Fibroblast of villous mesenchyme (primary cell): Measurements from ENCODE around the gene AKAP10. TPM values are rescaled to one million over a fixed set of nuclear protein-coding genes. Genes with fewer than 3 reads are reported as not detected.

Experiments used
- DNase-seq: peaks from one replicate; pipeline ENCODE4 v3.0.0-alpha.2; 2010; ENCODE audit warnings: low read depth
- H3K4me3 ChIP-seq: 2 replicates; pipeline ENCODE4 v1.5.1; 2011; ENCODE audit warnings: low read depth, mild to moderate bottlenecking, low read length
- total RNA-seq: library from RNA; depleted of rRNA; stranded (reverse); fragments of >200 nt; gene quantifications from 2 replicates; pipeline ENCODE4 v1.2.3, GENCODE V29; 2012
- TF ChIP-seq, protein P1 (sequence below): IDR thresholded peaks from 2 replicates; pipeline ENCODE4 v1.5.1; 2012; ENCODE audit warnings: low read depth, mild to moderate bottlenecking, low read length; ENCODE audit not compliant: insufficient read depth

Gene AKAP10
- total RNA-seq, 1 donor: 32.8 TPM

GRCh38 chr17:19877364-19877945 lies 100.2 kb downstream of the AKAP10 start:
- TF ChIP-seq, protein P1, sequence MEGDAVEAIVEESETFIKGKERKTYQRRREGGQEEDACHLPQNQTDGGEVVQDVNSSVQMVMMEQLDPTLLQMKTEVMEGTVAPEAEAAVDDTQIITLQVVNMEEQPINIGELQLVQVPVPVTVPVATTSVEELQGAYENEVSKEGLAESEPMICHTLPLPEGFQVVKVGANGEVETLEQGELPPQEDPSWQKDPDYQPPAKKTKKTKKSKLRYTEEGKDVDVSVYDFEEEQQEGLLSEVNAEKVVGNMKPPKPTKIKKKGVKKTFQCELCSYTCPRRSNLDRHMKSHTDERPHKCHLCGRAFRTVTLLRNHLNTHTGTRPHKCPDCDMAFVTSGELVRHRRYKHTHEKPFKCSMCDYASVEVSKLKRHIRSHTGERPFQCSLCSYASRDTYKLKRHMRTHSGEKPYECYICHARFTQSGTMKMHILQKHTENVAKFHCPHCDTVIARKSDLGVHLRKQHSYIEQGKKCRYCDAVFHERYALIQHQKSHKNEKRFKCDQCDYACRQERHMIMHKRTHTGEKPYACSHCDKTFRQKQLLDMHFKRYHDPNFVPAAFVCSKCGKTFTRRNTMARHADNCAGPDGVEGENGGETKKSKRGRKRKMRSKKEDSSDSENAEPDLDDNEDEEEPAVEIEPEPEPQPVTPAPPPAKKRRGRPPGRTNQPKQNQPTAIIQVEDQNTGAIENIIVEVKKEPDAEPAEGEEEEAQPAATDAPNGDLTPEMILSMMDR: no peak
- no peak overlapping the region for H3K4me3 ChIP-seq
- DNase-seq: no peak

GRCh38 chr17:19876529-19877161 lies 101.0 kb downstream of the AKAP10 start:
- TF ChIP-seq, protein P1: no peak
- H3K4me3 ChIP-seq: no peak overlapping the region
- no peak for DNase-seq

DNA sequence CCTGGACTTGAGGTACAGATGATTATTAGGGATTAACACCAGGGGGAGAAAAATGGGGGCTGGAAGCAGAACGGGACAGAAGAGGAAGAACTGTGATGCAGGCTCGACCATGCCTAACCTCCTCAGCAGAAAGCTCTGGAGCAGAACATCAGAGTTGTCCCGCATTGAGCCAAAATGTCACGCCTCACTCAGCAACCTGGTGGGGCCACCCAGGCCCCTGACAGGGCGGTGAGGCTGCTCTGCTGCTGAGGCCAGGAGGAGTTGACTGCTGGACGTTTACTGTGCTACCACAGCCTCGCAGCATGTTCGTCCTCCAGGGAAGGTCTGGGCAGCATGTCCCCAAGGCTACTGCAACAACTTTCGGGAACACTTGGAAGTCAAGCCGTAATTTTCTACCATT lies 103.4 kb downstream of the AKAP10 start:
- TF ChIP-seq, protein P1: no peak
- H3K4me3 ChIP-seq: no peak overlapping the region
- no peak for DNase-seq

DNA sequence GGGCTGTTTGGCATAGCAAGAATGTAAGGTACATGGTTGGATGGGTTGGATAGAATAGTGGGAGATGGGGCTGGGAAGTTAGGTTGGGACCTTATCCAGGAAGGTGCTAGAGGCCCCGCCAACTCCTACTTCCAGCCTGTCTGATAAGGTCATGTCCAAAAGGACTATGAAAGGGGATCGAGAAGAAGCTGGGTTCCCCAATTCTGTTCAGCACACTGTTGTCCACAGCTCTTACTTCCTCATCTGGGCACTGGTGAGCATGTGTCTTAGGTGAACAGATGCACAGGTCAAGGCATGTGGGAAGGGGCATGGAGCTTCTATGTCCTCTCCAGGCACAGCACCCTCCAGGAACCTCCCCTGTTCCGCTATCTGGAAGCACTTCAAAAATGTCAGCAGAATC lies 104.3 kb downstream of the AKAP10 start:
- DNase-seq: no peak
- no peak overlapping the region for H3K4me3 ChIP-seq
- TF ChIP-seq, protein P1: no peak

DNA sequence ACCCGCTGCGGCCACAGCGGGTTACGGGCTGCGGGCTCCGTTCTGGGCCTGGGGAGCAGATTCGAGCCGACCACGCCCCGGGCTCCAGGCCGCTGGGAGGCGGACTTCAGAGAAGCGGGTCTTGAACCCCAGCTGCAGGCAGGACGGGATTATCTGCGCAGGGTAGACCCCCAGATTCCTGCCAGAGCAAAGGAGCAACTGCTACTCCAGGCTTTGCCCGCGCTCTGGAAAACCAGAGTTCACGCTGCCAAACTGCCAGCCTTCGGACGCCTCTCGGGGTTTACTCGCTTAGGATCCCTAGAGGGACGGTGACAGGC lies 109.6 kb downstream of the AKAP10 start:
- DNase-seq: no peak
- peak overlapping the region; percentile 78 for H3K4me3 ChIP-seq
- TF ChIP-seq, protein P1: no peak

DNA sequence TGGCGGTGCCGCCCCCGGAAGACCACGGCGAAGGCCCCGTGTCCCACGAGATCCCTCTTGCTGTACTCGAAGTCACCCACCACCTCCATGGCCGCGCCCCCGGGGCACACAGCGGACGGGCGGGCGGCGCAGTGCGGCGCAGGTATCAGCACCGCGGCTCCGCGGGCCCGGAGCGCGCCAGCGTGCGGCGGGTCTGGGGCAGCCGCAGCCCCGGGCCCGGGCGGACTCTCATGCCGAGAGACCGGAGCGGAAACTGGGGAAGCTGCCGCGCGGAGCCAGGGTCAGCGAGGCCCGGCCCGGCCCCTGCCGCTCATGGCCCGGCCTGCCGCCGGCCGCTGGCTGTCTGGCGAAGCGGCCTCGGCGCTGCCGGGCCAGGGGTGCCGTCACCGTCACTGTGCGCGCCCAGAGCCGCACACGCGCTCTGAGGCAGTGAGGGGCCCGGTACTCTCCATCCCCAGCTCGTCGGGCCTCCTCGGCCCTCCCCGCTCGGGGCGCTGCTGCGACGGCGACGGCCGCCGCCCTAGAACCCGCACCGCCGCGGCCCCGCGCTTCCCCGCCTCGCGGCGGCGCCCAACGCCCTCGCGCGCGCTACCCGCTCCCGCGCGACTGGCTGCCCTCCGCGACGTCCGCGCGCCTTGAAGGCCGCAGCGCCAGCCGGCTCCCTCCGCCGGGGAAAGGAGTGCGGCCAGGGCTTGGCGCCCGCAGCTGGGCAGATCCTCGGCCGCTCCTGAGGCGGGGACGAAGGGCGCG lies 110.1 kb downstream of the AKAP10 start, which contains the start of gene ULK2:
Gene ULK2, minus strand, starts transcription at position 608 of the 750 bp plus-strand sequence. Its CDS starts 519 bp downstream, at position 89.
- peak; percentile 77 for DNase-seq
- peak within 1 kb of the TSS; percentile 78 for H3K4me3 ChIP-seq
- TF ChIP-seq, protein P1: peak; percentile 4
